Suprapubic skin (tissue), 4 donors: Measurements from ENCODE around the gene CD24. TPM values are rescaled to one million over a fixed set of nuclear protein-coding genes. Genes with fewer than 3 reads are reported as not detected.
"Not testable (repeated sequence)": the region's sequence is repeated elsewhere in the genome, so short reads cannot be mapped to it uniquely, and the experiment has no call there.

Source experiments
- DNase-seq, 2 donors: peaks; one replicate each; pipeline ENCODE4 v3.0.0-alpha.2; 2019; ENCODE audit warnings: low spot score in 2 of 2
- H3K27ac ChIP-seq: fragments of 200-600 bp; sonication (generic); one replicate; pipeline ENCODE4 v1.5.1; 2019
- H3K27me3 ChIP-seq: fragments of 200-600 bp; sonication (generic); one replicate; pipeline ENCODE4 v1.5.1; 2019
- H3K36me3 ChIP-seq: fragments of 200-600 bp; sonication (generic); one replicate; pipeline ENCODE4 v1.5.1; 2019
- H3K4me1 ChIP-seq: fragments of 200-600 bp; sonication (generic); one replicate; pipeline ENCODE4 v1.5.1; 2019
- H3K4me3 ChIP-seq: fragments of 200-600 bp; sonication (generic); one replicate; pipeline ENCODE4 v1.5.1; 2019; ENCODE audit warnings: mild to moderate bottlenecking
- H3K9me3 ChIP-seq: fragments of 200-600 bp; sonication (generic); one replicate; pipeline ENCODE4 v1.5.1; 2019
- CTCF ChIP-seq, 2 donors: fragments of 200-600 bp in 1 of 2; fragments of 450-650 bp in 1 of 2; sonication (generic) in 1 of 2; IDR thresholded peaks; one replicate each; pipeline ENCODE4 v1.5.1; 2016 to 2019; ENCODE audit warnings: antibody characterized with exemption in 2 of 2, mild to moderate bottlenecking in 1 of 2, moderate library complexity in 1 of 2
- EP300 ChIP-seq: sonication (generic); formaldehyde crosslinking; IDR thresholded peaks from one replicate; pipeline ENCODE4 v1.6.1; 2017; ENCODE audit warnings: antibody characterized with exemption
- POLR2A ChIP-seq, 2 donors: fragments of 450-650 bp; IDR thresholded peaks; one replicate each; pipeline ENCODE4 v1.6.1; 2017; ENCODE audit warnings: antibody characterized with exemption in 2 of 2, mild to moderate bottlenecking in 2 of 2, moderate library complexity in 2 of 2
- POLR2AphosphoS5 ChIP-seq, 3 donors: sonication (generic); formaldehyde crosslinking; IDR thresholded peaks; one replicate each; pipeline ENCODE4 v1.6.1; 2017; ENCODE audit warnings: antibody characterized with exemption in 3 of 3
- WGBS: methylation state at CpG from one replicate; pipeline ENCODE4 v1.1.5; 2018; 5-methylcytosine and 5-hydroxymethylcytosine counted together
- total RNA-seq, 4 donors: library from RNA; depleted of rRNA; stranded (reverse); fragments of >200 nt; gene quantifications; one replicate each; pipeline ENCODE4 v1.1.0, GENCODE V29; 2016

CD24 gene
- 100 to 1,000 TPM in 2 of 4 donors, 10 to 100 TPM in 2; 27.2 to 186 (median 99.2) TPM for total RNA-seq

DNA sequence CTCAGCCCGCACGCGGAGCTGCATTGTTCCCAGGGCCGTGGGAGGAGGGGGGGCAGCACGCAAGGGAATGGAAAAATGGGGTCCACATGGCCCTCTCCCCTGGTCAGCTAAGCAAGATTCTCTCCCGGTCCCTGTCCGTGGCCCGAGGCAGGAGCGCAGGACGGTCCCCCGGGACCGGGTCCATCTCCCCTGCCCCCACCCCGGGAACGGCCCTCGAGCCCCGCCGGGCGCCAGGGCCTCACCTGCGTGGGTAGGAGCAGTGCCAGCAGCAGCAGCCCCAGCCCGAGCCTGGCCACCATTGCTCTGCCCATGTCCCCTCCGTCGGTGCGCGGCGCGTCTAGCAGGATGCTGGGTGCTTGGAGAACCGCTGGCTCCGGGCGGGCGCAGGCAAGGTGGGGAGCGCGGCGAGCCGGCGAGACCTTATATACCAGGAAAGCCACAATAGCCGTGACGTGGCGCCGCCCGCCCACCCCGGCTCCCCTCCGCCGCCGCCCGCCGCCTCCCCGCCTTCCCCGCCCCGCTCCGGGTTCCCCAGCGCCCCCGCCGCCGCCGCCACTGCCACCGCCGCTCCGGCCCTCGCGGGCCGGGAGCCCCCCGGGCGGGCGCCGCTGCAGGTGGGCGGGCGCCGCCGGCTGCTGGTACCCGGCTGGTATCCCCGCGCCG, at the start of gene CD24:
Gene CD24, minus strand, starts transcription at position 394 of the 663 bp plus-strand sequence. Its CDS starts 83 bp downstream, at position 311.
- Histone ChIP-seq H3K36me3 (no peaks in the 10 kb centered on the region), H3K9me3 (no peaks in the 10 kb centered on the region), H3K27me3 (peaks cover 52% of the 10 kb centered on the region), H3K4me3 (peak within 1 kb of the TSS; percentile 77), H3K4me1 (peaks cover 32% of the 10 kb centered on the region), H3K27ac (peak within 1 kb of the TSS; percentile 75)
- peak; percentile 68 to 79 for DNase-seq
- WGBS = 0% methylated on average over 11 of the region's 73 CpGs
- TF ChIP-seq POLR2AphosphoS5 (IDR thresholded peaks at IDR 0.05) = no peak
- no peak for TF ChIP-seq EP300
- TF ChIP-seq POLR2A (IDR thresholded peaks at IDR 0.05) = no peak
- TF ChIP-seq CTCF (IDR thresholded peaks at IDR 0.05) = no peak

DNA sequence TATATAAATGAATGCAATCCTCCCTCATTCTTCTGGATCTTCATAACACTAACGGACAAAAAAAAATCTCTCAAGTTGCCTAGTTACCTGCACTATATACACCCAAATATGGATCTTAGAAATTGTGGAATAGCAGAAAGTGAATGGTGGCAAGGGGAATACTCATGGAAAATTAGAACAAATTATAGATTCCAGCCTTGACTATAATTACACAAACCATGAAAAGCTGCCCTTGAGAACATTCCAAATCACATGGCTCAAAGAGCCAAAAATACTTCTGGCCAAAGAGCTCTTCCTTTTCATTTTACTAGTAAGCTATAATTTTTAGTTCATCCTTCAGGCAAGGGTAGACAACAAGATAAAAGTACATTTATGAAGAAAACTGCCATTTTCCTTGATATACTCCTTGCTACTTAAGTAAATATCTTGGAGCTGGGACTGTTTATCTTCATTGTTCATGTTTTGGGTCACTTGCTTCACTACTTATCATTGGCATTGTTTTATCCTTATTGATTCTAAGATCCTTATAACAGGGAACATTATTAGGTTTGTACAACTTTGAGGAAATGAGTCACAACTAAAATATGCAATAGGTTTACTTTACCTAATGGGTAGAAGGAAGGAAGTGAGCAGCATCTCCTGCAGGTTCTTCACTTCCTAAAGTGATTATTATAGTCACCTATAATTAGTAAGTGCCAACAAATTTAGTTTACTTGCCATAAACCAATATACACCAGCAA, 47.1 kb upstream of the CD24 start:
- TF ChIP-seq POLR2AphosphoS5 (IDR thresholded peaks at IDR 0.05) = no peak
- no peak for TF ChIP-seq CTCF (IDR thresholded peaks at IDR 0.05)
- no peak for TF ChIP-seq POLR2A (IDR thresholded peaks at IDR 0.05)
- no peak for TF ChIP-seq EP300
- 69% methylated on average over 1 of the region's 1 CpG for WGBS
- no peaks in the 10 kb centered on the region for H3K9me3 ChIP-seq
- H3K36me3 ChIP-seq = no peaks in the 10 kb centered on the region
- no peak for DNase-seq
- no peak overlapping the region for H3K27ac ChIP-seq
- H3K27me3 ChIP-seq = no peaks in the 10 kb centered on the region
- no peak overlapping the region for H3K4me3 ChIP-seq
- H3K4me1 ChIP-seq = peaks cover 5% of the 10 kb centered on the region

DNA sequence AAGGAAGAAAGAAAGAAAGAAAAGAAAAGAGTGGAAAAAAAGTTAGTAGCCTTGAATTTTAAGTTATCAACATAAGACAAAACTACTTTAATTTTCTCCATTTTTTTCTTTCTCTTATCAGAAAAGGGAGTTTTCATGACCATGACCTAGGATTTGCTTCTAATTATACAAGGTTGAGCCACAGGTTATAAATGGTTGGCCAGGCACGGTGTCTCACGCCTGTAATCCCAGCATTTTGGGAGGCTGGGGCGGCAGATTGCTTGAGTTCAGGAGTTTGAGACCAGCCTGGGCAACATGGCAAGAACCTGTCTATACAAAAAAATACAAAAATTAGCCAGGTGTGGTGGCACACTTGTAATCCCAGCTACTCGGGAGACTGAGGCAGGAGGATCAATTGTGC, 45.7 kb upstream of the CD24 start:
- WGBS = 69% methylated on average over 4 of the region's 4 CpGs
- TF ChIP-seq POLR2AphosphoS5 (IDR thresholded peaks at IDR 0.05) (no peak), EP300 (no peak), CTCF (IDR thresholded peaks at IDR 0.05) (no peak), POLR2A (IDR thresholded peaks at IDR 0.05) (no peak)

GRCh38 chr6:107019628-107020027, 45.1 kb upstream of the CD24 start:
- not testable (repeated sequence) for H3K4me1 ChIP-seq

More for the DNA sequence above, 45.7 kb upstream of the CD24 start:
- no peak for DNase-seq
- Histone ChIP-seq H3K27ac (no peak overlapping the region), H3K4me3 (no peak overlapping the region), H3K27me3 (no peaks in the 10 kb centered on the region), H3K9me3 (no peaks in the 10 kb centered on the region), H3K4me1 (peaks cover 5% of the 10 kb centered on the region), H3K36me3 (no peaks in the 10 kb centered on the region)

DNA sequence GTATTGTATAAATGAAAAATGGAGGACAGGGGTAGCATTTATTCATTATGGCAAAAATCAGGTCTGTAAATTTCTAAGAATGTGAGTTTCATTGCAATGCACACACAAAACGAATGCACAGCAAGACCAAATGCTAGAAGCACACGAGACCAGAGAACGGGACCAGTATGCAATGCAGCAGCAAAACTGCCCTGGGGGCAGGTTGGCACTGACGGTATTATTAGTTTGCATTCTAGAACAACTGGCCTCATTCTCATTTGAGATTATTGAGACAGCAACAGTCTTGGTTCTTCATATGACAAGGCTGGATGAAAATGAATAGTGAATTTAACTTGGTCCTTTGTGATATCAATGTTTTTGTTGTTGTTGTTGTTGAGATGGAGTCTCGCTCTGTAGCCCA, 44.5 kb upstream of the CD24 start:
- H3K36me3 ChIP-seq = no peaks in the 10 kb centered on the region
- WGBS = 55% methylated on average over 5 of the region's 5 CpGs

More at GRCh38 chr6:107019628-107020027, 45.1 kb upstream of the CD24 start:
- not testable (repeated sequence) for H3K36me3 ChIP-seq, H3K9me3 ChIP-seq, H3K27me3 ChIP-seq, H3K4me3 ChIP-seq, H3K27ac ChIP-seq, DNase-seq
- WGBS = 88% methylated on average over 8 of the region's 8 CpGs

More for the DNA sequence above, 44.5 kb upstream of the CD24 start:
- H3K27me3 ChIP-seq = no peaks in the 10 kb centered on the region
- no peak for DNase-seq
- peaks cover 5% of the 10 kb centered on the region for H3K4me1 ChIP-seq
- TF ChIP-seq CTCF (IDR thresholded peaks at IDR 0.05) (no peak), POLR2AphosphoS5 (IDR thresholded peaks at IDR 0.05) (no peak), EP300 (no peak), POLR2A (IDR thresholded peaks at IDR 0.05) (no peak)
- no peak overlapping the region for H3K4me3 ChIP-seq
- H3K27ac ChIP-seq = no peak overlapping the region
- no peaks in the 10 kb centered on the region for H3K9me3 ChIP-seq
